CD14-positive monocyte (primary cell): ENCODE results near the gene KIT. TPM values are rescaled to one million over a fixed set of nuclear protein-coding genes. Genes with fewer than 3 reads are reported as not detected.
A peak's percentile ranks its signal among the peaks of the same experiment; 100 is the strongest.

Source experiments
- DNase-seq, 3 donors: peaks; one replicate each; pipeline ENCODE4 v3.0.0-alpha.2; 2011 to 2022
- H2AFZ ChIP-seq: 2 replicates; pipeline ENCODE4 v1.6.0; 2012; ENCODE audit warnings: mild to moderate bottlenecking, low read depth, low read length, inconsistent platforms; ENCODE audit not compliant: insufficient read depth, poor library complexity, severe bottlenecking
- H3K27ac ChIP-seq, 2 donors: 1 replicate in 1 of 2; 2 replicates in 1 of 2; pipeline ENCODE4 v1.5.1; 2012 to 2013; ENCODE audit warnings: low read length in 2 of 2, control low read depth in 1 of 2, inconsistent platforms in 1 of 2, low read depth in 1 of 2, mild to moderate bottlenecking in 1 of 2
- H3K27me3 ChIP-seq, 2 donors: one replicate each; pipeline versions ENCODE4 v1.6.0 to v1.6.1; 2011 to 2013; ENCODE audit warnings: low read length in 2 of 2; ENCODE audit not compliant: control insufficient read depth in 2 of 2, insufficient read depth in 2 of 2
- H3K36me3 ChIP-seq, 2 donors: replicated peaks in 1 of 2; 1 replicate in 1 of 2; 2 replicates in 1 of 2; pipeline versions ENCODE4 v1.5.1 to v1.6.1; 2012 to 2013; ENCODE audit warnings: low read length in 2 of 2, control low read depth in 1 of 2, inconsistent platforms in 1 of 2, mild to moderate bottlenecking in 1 of 2; ENCODE audit not compliant: insufficient read depth in 2 of 2, control insufficient read depth in 1 of 2
- H3K4me1 ChIP-seq, 2 donors: 1 replicate in 1 of 2; 2 replicates in 1 of 2; pipeline versions ENCODE4 v1.5.1 to v1.6.1; 2012 to 2013; ENCODE audit warnings: low read length in 2 of 2, control low read depth in 1 of 2, inconsistent platforms in 1 of 2, mild to moderate bottlenecking in 1 of 2, moderate library complexity in 1 of 2; ENCODE audit not compliant: insufficient read depth in 2 of 2, control insufficient read depth in 1 of 2
- H3K4me2 ChIP-seq: replicated peaks from 2 replicates; pipeline ENCODE3; 2012; ENCODE audit warnings: low read length, moderate library complexity, mild to moderate bottlenecking; ENCODE audit not compliant: poor library complexity, severe bottlenecking; ENCODE audit errors: extremely low read depth
- H3K4me3 ChIP-seq, 3 experiments: fragments of 200-600 bp in 1 of 3; sonication (generic) in 1 of 3; replicated peaks in 1 of 3; 1 replicate in 2 of 3; 2 replicates in 1 of 3; pipeline ENCODE4 v1.5.1; 2011 to 2013; ENCODE audit warnings: low read length in 3 of 3, mild to moderate bottlenecking in 3 of 3, control low read depth in 2 of 3, low read depth in 2 of 3, inconsistent platforms in 1 of 3, moderate library complexity in 1 of 3
- H3K79me2 ChIP-seq: 2 replicates; pipeline ENCODE4 v1.6.0; 2012; ENCODE audit warnings: mild to moderate bottlenecking, control low read depth, inconsistent platforms, low read length, moderate library complexity; ENCODE audit not compliant: insufficient read depth
- H3K9ac ChIP-seq: 2 replicates; pipeline ENCODE4 v1.6.0; 2017; ENCODE audit warnings: low read length, mild to moderate bottlenecking; ENCODE audit not compliant: insufficient read depth, poor library complexity, severe bottlenecking
- H3K9me3 ChIP-seq, 2 donors: replicated peaks in 1 of 2; 1 replicate in 1 of 2; 2 replicates in 1 of 2; pipeline versions ENCODE4 v1.5.1 to v1.6.1; 2012 to 2013; ENCODE audit warnings: low read length in 2 of 2, control low read depth in 1 of 2; ENCODE audit not compliant: control insufficient read depth in 1 of 2, insufficient read depth in 1 of 2
- H4K20me1 ChIP-seq: 2 replicates; pipeline ENCODE4 v1.6.0; 2012; ENCODE audit warnings: mild to moderate bottlenecking, low read length, control low read depth, moderate library complexity; ENCODE audit not compliant: insufficient read depth
- H3K27ac Mint-ChIP-seq, 7 donors: one replicate each; pipeline ENCODE4 v1.8.0; 2020; ENCODE audit warnings: mild to moderate bottlenecking in 7 of 7, mixed read lengths in 7 of 7, moderate library complexity in 6 of 7, inconsistent platforms in 2 of 7
- H3K27me3 Mint-ChIP-seq, 3 donors: one replicate each; pipeline ENCODE4 v1.8.0; 2021 to 2022; ENCODE audit warnings: low read depth in 3 of 3, mild to moderate bottlenecking in 3 of 3, mixed read lengths in 3 of 3, moderate library complexity in 3 of 3, inconsistent platforms in 1 of 3
- H3K36me3 Mint-ChIP-seq, 2 donors: one replicate each; pipeline ENCODE4 v1.8.0; 2020; ENCODE audit warnings: mixed read lengths in 2 of 2, inconsistent platforms in 1 of 2, mild to moderate bottlenecking in 1 of 2
- H3K4me1 Mint-ChIP-seq: one replicate; pipeline ENCODE4 v1.8.0; 2020; ENCODE audit warnings: mild to moderate bottlenecking, mixed read lengths
- H3K4me3 Mint-ChIP-seq, 2 donors: one replicate each; pipeline ENCODE4 v1.8.0; 2020; ENCODE audit warnings: mild to moderate bottlenecking in 2 of 2, mixed read lengths in 2 of 2, moderate library complexity in 1 of 2
- H3K9me3 Mint-ChIP-seq, 7 donors: one replicate each; pipeline ENCODE4 v1.8.0; 2020 to 2022; ENCODE audit warnings: mixed read lengths in 7 of 7, mild to moderate bottlenecking in 6 of 7, moderate library complexity in 6 of 7, inconsistent platforms in 2 of 7
- CTCF ChIP-seq: fragments of 200-600 bp; IDR thresholded peaks from one replicate; pipeline ENCODE4 v1.8.0; 2022; ENCODE audit warnings: antibody characterized with exemption, mild to moderate bottlenecking
- WGBS: methylation state at CpG from one replicate; pipeline ENCODE4 v1.1.5; 2013; ENCODE audit warnings: missing lambda C conversion rate; ENCODE audit not compliant: insufficient coverage; 5-methylcytosine and 5-hydroxymethylcytosine counted together
- intact Hi-C, 2 donors: fragments of 100-400 bp; cut with micrococcal nuclease; formaldehyde crosslinking; loops; one replicate each; pipeline versions ENCODE4 v1.15.0 to v1.15.1; 2023
- polyA plus RNA-seq, 3 donors: library from polyadenylated mRNA; depleted of rRNA in 1 of 3; unstranded in 2 of 3; stranded (reverse) in 1 of 3; fragments of 300-500 nt in 2 of 3; fragments of >200 nt in 1 of 3; fragmentation: Illumina TruSeq in 2 of 3; gene quantifications; 1 replicate in 2 of 3; 2 replicates in 1 of 3; pipeline ENCODE4 v1.2.3, GENCODE V29; 2012 to 2021

KIT gene
- polyA plus RNA-seq, 3 donors: not detected

GRCh38 chr4:54779476-54780148 is 121.9 kb downstream of the KIT start:
- H3K4me3 ChIP-seq: no peak overlapping the region
- peak overlapping the region; percentile 49 for H2AFZ ChIP-seq
- Mint-ChIP-seq H3K27ac (peak overlapping the region in 6 of 7 donors; percentile 31 to 82 (median 73)), H3K9me3 (no peaks in the 10 kb centered on the region), H3K4me1 (peaks cover 28% of the 10 kb centered on the region), H3K36me3 (no peaks in the 10 kb centered on the region), H3K27me3 (no peaks in the 10 kb centered on the region), H3K4me3 (no peak overlapping the region)
- no peak overlapping the region for H3K9ac ChIP-seq
- no peak for DNase-seq
- H3K36me3 ChIP-seq: no peaks in the 10 kb centered on the region
- H3K4me1 ChIP-seq: peaks cover 0 to 18% of the 10 kb centered on the region in 2 donors
- no peaks in the 10 kb centered on the region for H3K27me3 ChIP-seq
- H3K27ac ChIP-seq: peak overlapping the region in 1 of 2 donors; percentile 44
- intact Hi-C loops: no loop called here
- no peak overlapping the region for H3K4me2 ChIP-seq
- TF ChIP-seq CTCF: no peak
- H3K9me3 ChIP-seq: no peaks in the 10 kb centered on the region
- no peaks in the 10 kb centered on the region for H4K20me1 ChIP-seq
- H3K79me2 ChIP-seq: no peaks in the 10 kb centered on the region
- no CpG with 5 or more reads among the region's 2 CpGs for WGBS

GRCh38 chr4:54780149-54780495 is 122.4 kb downstream of the KIT start:
- peak overlapping the region; percentile 49 for H2AFZ ChIP-seq
- H3K27ac Mint-ChIP-seq: peak overlapping the region; percentile 31 to 82 (median 70)

More at GRCh38 chr4:54780149-54780495, 122.4 kb downstream of the KIT start:
- no peaks in the 10 kb centered on the region for H3K27me3 Mint-ChIP-seq
- Histone ChIP-seq H3K27ac (peak overlapping the region in 1 of 2 donors; percentile 44), H4K20me1 (no peaks in the 10 kb centered on the region), H3K9ac (no peak overlapping the region), H3K4me2 (no peak overlapping the region), H3K4me3 (no peak overlapping the region), H3K79me2 (no peaks in the 10 kb centered on the region), H3K36me3 (no peaks in the 10 kb centered on the region), H3K27me3 (no peaks in the 10 kb centered on the region), H3K9me3 (no peaks in the 10 kb centered on the region), H3K4me1 (peaks cover 0 to 18% of the 10 kb centered on the region in 2 donors)
- peak in 2 of 3 donors; percentile 9 to 13 for DNase-seq
- H3K4me1 Mint-ChIP-seq: peaks cover 28% of the 10 kb centered on the region
- no peaks in the 10 kb centered on the region for H3K36me3 Mint-ChIP-seq
- intact Hi-C loops: no loop called here
- H3K9me3 Mint-ChIP-seq: no peaks in the 10 kb centered on the region
- no peak for TF ChIP-seq CTCF
- H3K4me3 Mint-ChIP-seq: no peak overlapping the region
